HEK293 (cell line): ENCODE data around the gene CENPX.

Experiments
- CTCF ChIA-PET: fragments of 350-600 bp; formaldehyde crosslinking; extraction: SDS; loops from one replicate; lab custom pipeline; 2021; ENCODE audit warnings: antibody characterized with exemption; lab: Yijun Ruan, JAX
- POLR2A ChIA-PET: fragments of 300-600 bp; formaldehyde crosslinking; extraction: SDS; loops from one replicate; lab custom pipeline; 2020; ENCODE audit warnings: antibody characterized with exemption, inconsistent platforms; lab: Yijun Ruan, JAX
- H3K27ac ChIP-seq: fragments of 200-500 bp; sonication (Bioruptor generic); 2 replicates; pipeline ENCODE4 v1.5.1; 2014; ENCODE audit warnings: low read depth, low read length, control low read depth, inconsistent platforms; ENCODE audit errors: extremely low read depth
- H3K36me3 ChIP-seq, 2 experiments: fragments of 200-500 bp in 1 of 2; sonication (Bioruptor generic) in 1 of 2; 1 replicate in 1 of 2; 2 replicates in 1 of 2; pipeline ENCODE4 v1.5.1; 2014 to 2017; ENCODE audit warnings: inconsistent platforms in 2 of 2, low read length in 2 of 2; ENCODE audit not compliant: control insufficient read depth in 2 of 2, insufficient read depth in 1 of 2
- H3K4me1 ChIP-seq: fragments of 200-500 bp; sonication (Bioruptor generic); 2 replicates; pipeline ENCODE4 v1.5.1; 2014; ENCODE audit warnings: mild to moderate bottlenecking, low read length, inconsistent platforms; ENCODE audit not compliant: control insufficient read depth, insufficient read depth
- H3K4me3 ChIP-seq: 2 replicates; pipeline ENCODE4 v1.5.1; 2011; ENCODE audit warnings: low read depth, mild to moderate bottlenecking, control low read depth, low read length, moderate library complexity
- H3K9me3 ChIP-seq: fragments of 200-500 bp; sonication (Bioruptor generic); 2 replicates; pipeline ENCODE4 v1.5.1; 2014; ENCODE audit warnings: low read depth, low read length, inconsistent platforms; ENCODE audit not compliant: control insufficient read depth, insufficient read depth
- KLF1 ChIP-seq: fragments of 450-650 bp; formaldehyde crosslinking; IDR thresholded peaks from 2 replicates; pipeline ENCODE4 v1.5.1; 2016; ENCODE audit warnings: missing biosample characterization, missing genetic modification characterization
- OSR2 ChIP-seq: fragments of 450-650 bp; formaldehyde crosslinking; IDR thresholded peaks from 2 replicates; pipeline ENCODE4 v1.5.1; 2016; ENCODE audit warnings: missing biosample characterization, missing genetic modification characterization
- SP7 ChIP-seq: fragments of 450-650 bp; formaldehyde crosslinking; IDR thresholded peaks from 2 replicates; pipeline ENCODE4 v1.5.1; 2016; ENCODE audit warnings: missing biosample characterization, missing genetic modification characterization
- ZBTB20 ChIP-seq: fragments of 450-650 bp; formaldehyde crosslinking; IDR thresholded peaks from 2 replicates; pipeline ENCODE4 v1.5.1; 2016; ENCODE audit warnings: missing biosample characterization, missing genetic modification characterization
- ZFP69B ChIP-seq: fragments of 450-650 bp; formaldehyde crosslinking; IDR thresholded peaks from 2 replicates; pipeline ENCODE4 v1.5.1; 2016; ENCODE audit warnings: missing biosample characterization, missing genetic modification characterization
- ZIC2 ChIP-seq: fragments of 450-650 bp; formaldehyde crosslinking; IDR thresholded peaks from 2 replicates; pipeline ENCODE4 v1.5.1; 2016; ENCODE audit warnings: missing biosample characterization, missing genetic modification characterization
- ZNF121 ChIP-seq: fragments of 450-650 bp; formaldehyde crosslinking; IDR thresholded peaks from 2 replicates; pipeline ENCODE4 v1.5.1; 2016; ENCODE audit warnings: missing biosample characterization, missing genetic modification characterization
- ZNF16 ChIP-seq: fragments of 450-650 bp; formaldehyde crosslinking; IDR thresholded peaks from 2 replicates; pipeline ENCODE4 v1.5.1; 2016; ENCODE audit warnings: low read depth, missing biosample characterization, missing genetic modification characterization
- ZNF335 ChIP-seq: fragments of 450-650 bp; formaldehyde crosslinking; conservative IDR thresholded peaks from 2 replicates; pipeline ENCODE4 v1.5.1; 2016; ENCODE audit warnings: missing biosample characterization, missing genetic modification characterization
- ZNF354C ChIP-seq: fragments of 450-650 bp; formaldehyde crosslinking; IDR thresholded peaks from 2 replicates; pipeline ENCODE4 v1.5.1; 2016; ENCODE audit warnings: missing biosample characterization, missing genetic modification characterization, low read depth, borderline replicate concordance
- ZNF600 ChIP-seq: fragments of 450-650 bp; formaldehyde crosslinking; IDR thresholded peaks from 2 replicates; pipeline ENCODE4 v1.5.1; 2016; ENCODE audit warnings: missing biosample characterization, missing genetic modification characterization
- ZNF830 ChIP-seq: fragments of 450-650 bp; IDR thresholded peaks from 2 replicates; pipeline ENCODE4 v1.5.0; 2018; ENCODE audit warnings: missing biosample characterization, missing genetic modification characterization, low read depth, mild to moderate bottlenecking, moderate library complexity
- ZSCAN30 ChIP-seq: fragments of 450-650 bp; IDR thresholded peaks from 2 replicates; pipeline ENCODE4 v1.5.1; 2018; ENCODE audit warnings: missing biosample characterization, mild to moderate bottlenecking, missing genetic modification characterization, moderate library complexity
- TF ChIP-seq, protein P1 (sequence below): fragments of 450-650 bp; formaldehyde crosslinking; IDR thresholded peaks from 2 replicates; pipeline ENCODE4 v1.5.1; 2016; ENCODE audit warnings: missing biosample characterization, missing genetic modification characterization
- TF ChIP-seq, protein P2 (sequence below): fragments of 450-650 bp; formaldehyde crosslinking; IDR thresholded peaks from 2 replicates; pipeline ENCODE4 v1.5.1; 2017; ENCODE audit warnings: missing biosample characterization, missing genetic modification characterization
- TF ChIP-seq, protein P3 (sequence below): fragments of 450-650 bp; formaldehyde crosslinking; IDR thresholded peaks from 2 replicates; pipeline ENCODE4 v1.5.1; 2017; ENCODE audit warnings: missing biosample characterization, mild to moderate bottlenecking, missing genetic modification characterization, moderate library complexity
- TF ChIP-seq, protein P4 (sequence below): fragments of 450-650 bp; IDR thresholded peaks from 2 replicates; pipeline ENCODE4 v1.5.1; 2018; ENCODE audit warnings: missing biosample characterization, mild to moderate bottlenecking, missing genetic modification characterization
- TF ChIP-seq, protein P5 (sequence below): fragments of 450-650 bp; formaldehyde crosslinking; IDR thresholded peaks from 2 replicates; pipeline ENCODE4 v1.5.1; 2016; ENCODE audit warnings: missing biosample characterization, missing genetic modification characterization
- TF ChIP-seq, protein P6 (sequence below): fragments of 450-650 bp; formaldehyde crosslinking; IDR thresholded peaks from 2 replicates; pipeline ENCODE4 v1.5.1; 2016; ENCODE audit warnings: missing biosample characterization, missing genetic modification characterization
- TF ChIP-seq, protein P7 (sequence below): fragments of 450-650 bp; formaldehyde crosslinking; IDR thresholded peaks from 2 replicates; pipeline ENCODE4 v1.5.1; 2016; ENCODE audit warnings: missing biosample characterization, missing genetic modification characterization

The CENPX gene

DNA sequence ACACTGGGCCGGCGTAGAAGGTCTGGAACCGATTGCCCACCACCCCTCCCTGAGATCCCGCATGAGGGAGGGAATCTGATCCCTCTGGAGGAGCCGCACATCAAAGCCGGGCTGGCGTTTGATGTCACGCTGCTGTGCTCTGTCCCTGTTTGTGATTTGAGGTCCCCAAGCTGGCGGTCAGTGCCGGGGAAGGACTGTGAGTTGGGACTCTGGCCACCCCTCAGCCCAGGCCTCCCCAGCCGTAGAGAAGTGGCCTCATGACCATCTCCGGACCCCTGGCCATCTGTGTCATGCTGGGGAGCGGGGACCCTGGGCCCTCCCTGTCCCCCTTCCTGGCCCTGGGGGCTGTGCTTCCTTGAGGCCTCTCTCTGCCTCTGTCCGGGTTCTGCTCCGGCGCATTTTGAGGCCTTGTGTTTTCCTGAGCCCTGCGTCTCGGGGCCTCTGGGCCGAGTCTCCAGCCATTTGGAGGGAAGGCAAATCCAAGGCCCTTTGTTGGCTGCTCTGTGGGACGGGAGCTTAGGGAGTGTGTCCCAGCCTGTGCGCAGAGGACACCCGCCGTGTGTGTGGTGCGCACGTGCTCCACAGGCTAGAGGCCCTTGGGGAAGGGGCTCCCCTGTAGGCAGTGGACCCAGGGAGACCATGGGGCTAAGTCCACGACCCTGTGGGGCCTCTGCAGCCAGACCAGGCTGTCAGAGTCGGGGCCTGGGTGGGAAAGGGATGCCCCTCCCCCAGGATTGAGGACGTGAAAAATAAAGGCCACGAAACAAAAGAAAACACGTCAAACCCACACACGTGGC lies 30.2 kb downstream of the CENPX start:
- TF ChIP-seq ZIC2 (tag by site-specific recombination) = peak; percentile 42
- TF ChIP-seq ZNF354C (tag by site-specific recombination) = no peak
- peaks cover 7% of the 10 kb centered on the region for H3K4me1 ChIP-seq
- CTCF ChIA-PET = interaction anchor here (0.6 to 1.9 kb wide), 4 partner anchors 27 to 480 kb away, joined by 3 to 12 read pairs (median 8); no protein-coding TSS in a partner anchor

DNA sequence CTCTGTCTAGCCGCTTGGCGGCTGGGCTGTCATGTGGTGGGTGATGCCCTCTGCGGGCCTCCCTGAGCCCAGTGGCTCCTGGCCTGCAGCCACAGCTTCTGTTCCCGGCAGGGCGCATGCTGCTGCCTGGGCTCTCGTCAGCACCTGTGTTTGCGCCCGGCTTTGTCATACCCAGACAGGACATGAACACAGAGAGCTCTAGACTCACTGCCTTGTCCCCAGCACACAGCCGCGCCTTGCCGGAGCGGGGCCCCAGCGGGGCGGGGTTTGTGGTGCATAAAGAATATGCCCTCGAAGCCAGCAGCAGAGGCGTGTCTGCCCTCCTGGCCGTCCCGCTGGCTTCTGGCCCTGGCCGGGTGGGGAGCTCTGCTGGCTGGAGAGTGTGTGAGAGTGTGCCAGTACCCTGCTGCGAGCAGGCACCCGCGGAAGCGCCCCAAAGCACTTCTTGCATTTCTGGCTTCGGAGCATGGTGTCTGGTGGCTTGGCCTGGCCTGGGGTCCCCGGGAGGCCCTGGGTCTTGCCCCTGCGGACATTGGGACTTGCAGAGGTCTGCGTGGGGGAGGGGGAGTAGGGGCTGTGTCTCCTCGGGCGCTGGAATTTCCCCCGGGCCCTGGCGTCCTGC lies 30.9 kb downstream of the CENPX start:
- ChIA-PET CTCF (interaction anchor here (0.5 to 1.9 kb wide), 5 partner anchors 28 to 481 kb away, joined by 3 to 12 read pairs (median 7); no protein-coding TSS in a partner anchor), POLR2A (interaction anchor here (0.6 to 1.4 kb wide), 8 partner anchors 12 to 64 kb away, joined by 3 to 4 read pairs (median 3); partner anchors contain the start of genes CENPX, LRRC45 and MAFG)
- Histone ChIP-seq H3K4me3 (no peak overlapping the region), H3K9me3 (no peaks in the 10 kb centered on the region), H3K4me1 (peaks cover 7% of the 10 kb centered on the region), H3K27ac (no peak overlapping the region), H3K36me3 (peaks cover 0 to 18% of the 10 kb centered on the region in 2 experiments; a peak in 2 of 3 replicates)
- TF ChIP-seq ZNF16 = no peak
- TF ChIP-seq, protein P1, sequence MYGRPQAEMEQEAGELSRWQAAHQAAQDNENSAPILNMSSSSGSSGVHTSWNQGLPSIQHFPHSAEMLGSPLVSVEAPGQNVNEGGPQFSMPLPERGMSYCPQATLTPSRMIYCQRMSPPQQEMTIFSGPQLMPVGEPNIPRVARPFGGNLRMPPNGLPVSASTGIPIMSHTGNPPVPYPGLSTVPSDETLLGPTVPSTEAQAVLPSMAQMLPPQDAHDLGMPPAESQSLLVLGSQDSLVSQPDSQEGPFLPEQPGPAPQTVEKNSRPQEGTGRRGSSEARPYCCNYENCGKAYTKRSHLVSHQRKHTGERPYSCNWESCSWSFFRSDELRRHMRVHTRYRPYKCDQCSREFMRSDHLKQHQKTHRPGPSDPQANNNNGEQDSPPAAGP = 0 out of 2 replicates have a peak, but pooled peaks have one; percentile 11
- TF ChIP-seq, protein P2, sequence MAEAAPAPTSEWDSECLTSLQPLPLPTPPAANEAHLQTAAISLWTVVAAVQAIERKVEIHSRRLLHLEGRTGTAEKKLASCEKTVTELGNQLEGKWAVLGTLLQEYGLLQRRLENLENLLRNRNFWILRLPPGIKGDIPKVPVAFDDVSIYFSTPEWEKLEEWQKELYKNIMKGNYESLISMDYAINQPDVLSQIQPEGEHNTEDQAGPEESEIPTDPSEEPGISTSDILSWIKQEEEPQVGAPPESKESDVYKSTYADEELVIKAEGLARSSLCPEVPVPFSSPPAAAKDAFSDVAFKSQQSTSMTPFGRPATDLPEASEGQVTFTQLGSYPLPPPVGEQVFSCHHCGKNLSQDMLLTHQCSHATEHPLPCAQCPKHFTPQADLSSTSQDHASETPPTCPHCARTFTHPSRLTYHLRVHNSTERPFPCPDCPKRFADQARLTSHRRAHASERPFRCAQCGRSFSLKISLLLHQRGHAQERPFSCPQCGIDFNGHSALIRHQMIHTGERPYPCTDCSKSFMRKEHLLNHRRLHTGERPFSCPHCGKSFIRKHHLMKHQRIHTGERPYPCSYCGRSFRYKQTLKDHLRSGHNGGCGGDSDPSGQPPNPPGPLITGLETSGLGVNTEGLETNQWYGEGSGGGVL (tag by site-specific recombination) = no peak
- TF ChIP-seq, protein P3, sequence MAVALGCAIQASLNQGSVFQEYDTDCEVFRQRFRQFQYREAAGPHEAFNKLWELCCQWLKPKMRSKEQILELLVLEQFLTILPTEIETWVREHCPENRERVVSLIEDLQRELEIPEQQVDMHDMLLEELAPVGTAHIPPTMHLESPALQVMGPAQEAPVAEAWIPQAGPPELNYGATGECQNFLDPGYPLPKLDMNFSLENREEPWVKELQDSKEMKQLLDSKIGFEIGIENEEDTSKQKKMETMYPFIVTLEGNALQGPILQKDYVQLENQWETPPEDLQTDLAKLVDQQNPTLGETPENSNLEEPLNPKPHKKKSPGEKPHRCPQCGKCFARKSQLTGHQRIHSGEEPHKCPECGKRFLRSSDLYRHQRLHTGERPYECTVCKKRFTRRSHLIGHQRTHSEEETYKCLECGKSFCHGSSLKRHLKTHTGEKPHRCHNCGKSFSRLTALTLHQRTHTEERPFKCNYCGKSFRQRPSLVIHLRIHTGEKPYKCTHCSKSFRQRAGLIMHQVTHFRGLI = peak; percentile 83
- peak; percentile 89 for TF ChIP-seq ZIC2 (tag by site-specific recombination)
- peak; percentile 98 for TF ChIP-seq ZBTB20 (tag by site-specific recombination)
- peak; percentile 41 for TF ChIP-seq KLF1 (tag by site-specific recombination)
- peak; percentile 63; the same call in 1 of the 2 replicates for TF ChIP-seq ZFP69B
- peak; percentile 63; the same call in 1 of the 2 replicates for TF ChIP-seq ZNF121 (tag by site-specific recombination)
- TF ChIP-seq, protein P4, sequence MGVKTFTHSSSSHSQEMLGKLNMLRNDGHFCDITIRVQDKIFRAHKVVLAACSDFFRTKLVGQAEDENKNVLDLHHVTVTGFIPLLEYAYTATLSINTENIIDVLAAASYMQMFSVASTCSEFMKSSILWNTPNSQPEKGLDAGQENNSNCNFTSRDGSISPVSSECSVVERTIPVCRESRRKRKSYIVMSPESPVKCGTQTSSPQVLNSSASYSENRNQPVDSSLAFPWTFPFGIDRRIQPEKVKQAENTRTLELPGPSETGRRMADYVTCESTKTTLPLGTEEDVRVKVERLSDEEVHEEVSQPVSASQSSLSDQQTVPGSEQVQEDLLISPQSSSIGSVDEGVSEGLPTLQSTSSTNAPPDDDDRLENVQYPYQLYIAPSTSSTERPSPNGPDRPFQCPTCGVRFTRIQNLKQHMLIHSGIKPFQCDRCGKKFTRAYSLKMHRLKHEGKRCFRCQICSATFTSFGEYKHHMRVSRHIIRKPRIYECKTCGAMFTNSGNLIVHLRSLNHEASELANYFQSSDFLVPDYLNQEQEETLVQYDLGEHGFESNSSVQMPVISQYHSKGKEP (tag by site-specific recombination) = no peak
- 0 out of 2 replicates have a peak, but pooled peaks have one; percentile 37 for TF ChIP-seq ZNF335 (tag by site-specific recombination)
- TF ChIP-seq, protein P5, sequence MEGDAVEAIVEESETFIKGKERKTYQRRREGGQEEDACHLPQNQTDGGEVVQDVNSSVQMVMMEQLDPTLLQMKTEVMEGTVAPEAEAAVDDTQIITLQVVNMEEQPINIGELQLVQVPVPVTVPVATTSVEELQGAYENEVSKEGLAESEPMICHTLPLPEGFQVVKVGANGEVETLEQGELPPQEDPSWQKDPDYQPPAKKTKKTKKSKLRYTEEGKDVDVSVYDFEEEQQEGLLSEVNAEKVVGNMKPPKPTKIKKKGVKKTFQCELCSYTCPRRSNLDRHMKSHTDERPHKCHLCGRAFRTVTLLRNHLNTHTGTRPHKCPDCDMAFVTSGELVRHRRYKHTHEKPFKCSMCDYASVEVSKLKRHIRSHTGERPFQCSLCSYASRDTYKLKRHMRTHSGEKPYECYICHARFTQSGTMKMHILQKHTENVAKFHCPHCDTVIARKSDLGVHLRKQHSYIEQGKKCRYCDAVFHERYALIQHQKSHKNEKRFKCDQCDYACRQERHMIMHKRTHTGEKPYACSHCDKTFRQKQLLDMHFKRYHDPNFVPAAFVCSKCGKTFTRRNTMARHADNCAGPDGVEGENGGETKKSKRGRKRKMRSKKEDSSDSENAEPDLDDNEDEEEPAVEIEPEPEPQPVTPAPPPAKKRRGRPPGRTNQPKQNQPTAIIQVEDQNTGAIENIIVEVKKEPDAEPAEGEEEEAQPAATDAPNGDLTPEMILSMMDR (tag by site-specific recombination) = peak; percentile 52
- TF ChIP-seq, protein P6, sequence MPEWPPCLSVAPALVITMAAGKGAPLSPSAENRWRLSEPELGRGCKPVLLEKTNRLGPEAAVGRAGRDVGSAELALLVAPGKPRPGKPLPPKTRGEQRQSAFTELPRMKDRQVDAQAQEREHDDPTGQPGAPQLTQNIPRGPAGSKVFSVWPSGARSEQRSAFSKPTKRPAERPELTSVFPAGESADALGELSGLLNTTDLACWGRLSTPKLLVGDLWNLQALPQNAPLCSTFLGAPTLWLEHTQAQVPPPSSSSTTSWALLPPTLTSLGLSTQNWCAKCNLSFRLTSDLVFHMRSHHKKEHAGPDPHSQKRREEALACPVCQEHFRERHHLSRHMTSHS (tag by site-specific recombination) = no peak
- TF ChIP-seq ZNF354C (tag by site-specific recombination) = no peak
- TF ChIP-seq SP7 (tag by site-specific recombination) = peak; percentile 50
- TF ChIP-seq, protein P7, sequence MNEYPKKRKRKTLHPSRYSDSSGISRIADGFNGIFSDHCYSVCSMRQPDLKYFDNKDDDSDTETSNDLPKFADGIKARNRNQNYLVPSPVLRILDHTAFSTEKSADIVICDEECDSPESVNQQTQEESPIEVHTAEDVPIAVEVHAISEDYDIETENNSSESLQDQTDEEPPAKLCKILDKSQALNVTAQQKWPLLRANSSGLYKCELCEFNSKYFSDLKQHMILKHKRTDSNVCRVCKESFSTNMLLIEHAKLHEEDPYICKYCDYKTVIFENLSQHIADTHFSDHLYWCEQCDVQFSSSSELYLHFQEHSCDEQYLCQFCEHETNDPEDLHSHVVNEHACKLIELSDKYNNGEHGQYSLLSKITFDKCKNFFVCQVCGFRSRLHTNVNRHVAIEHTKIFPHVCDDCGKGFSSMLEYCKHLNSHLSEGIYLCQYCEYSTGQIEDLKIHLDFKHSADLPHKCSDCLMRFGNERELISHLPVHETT (tag by site-specific recombination) = no peak
- peak; percentile 66; the same call in 1 of the 2 replicates for TF ChIP-seq ZSCAN30
- TF ChIP-seq ZNF600 (tag by site-specific recombination) = peak; percentile 97
- TF ChIP-seq ZNF830 (tag by site-specific recombination) = no peak
- peak; percentile 98 for TF ChIP-seq OSR2 (tag by site-specific recombination)

More for the DNA sequence above, 30.2 kb downstream of the CENPX start:
- Histone ChIP-seq H3K27ac (no peak overlapping the region), H3K9me3 (no peaks in the 10 kb centered on the region), H3K36me3 (peaks cover 0 to 18% of the 10 kb centered on the region in 2 experiments; a peak in 2 of 3 replicates), H3K4me3 (no peak overlapping the region)
- POLR2A ChIA-PET = interaction anchor here (0.7 to 1.4 kb wide), 5 partner anchors 11 to 65 kb away, joined by 3 to 4 read pairs (median 3); partner anchors contain the start of genes CENPX, LRRC45 and MAFG
